CD4-positive, alpha-beta T cell treated with Interleukin-17A for 1 hour (primary cell): Measurements from ENCODE around the gene DLG1.

ENCODE experiments used
- DNase-seq: peaks from one replicate; pipeline ENCODE4 v3.0.0-alpha.2; 2020

The DLG1 gene

DNA sequence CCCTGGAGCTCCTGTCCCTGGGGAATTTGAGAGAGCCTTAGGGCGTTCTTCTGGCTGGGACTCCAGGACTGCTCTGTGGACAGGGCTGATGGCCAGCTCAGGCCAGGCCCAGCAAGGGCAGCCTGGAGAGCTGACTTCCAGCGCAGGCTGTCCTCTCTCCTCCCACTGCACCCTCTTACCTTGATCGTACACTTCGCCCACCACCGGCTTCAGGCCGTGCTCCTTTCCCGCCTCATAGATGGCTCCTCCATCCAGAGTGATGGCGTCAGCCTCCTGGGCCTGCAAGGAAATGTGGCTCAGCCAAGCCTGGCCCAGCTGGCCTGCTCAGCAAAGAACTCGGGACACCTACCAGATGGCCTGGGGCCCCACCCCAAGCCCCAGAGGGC lies 271.9 kb downstream of the DLG1 start:
- no peak for DNase-seq

DNA sequence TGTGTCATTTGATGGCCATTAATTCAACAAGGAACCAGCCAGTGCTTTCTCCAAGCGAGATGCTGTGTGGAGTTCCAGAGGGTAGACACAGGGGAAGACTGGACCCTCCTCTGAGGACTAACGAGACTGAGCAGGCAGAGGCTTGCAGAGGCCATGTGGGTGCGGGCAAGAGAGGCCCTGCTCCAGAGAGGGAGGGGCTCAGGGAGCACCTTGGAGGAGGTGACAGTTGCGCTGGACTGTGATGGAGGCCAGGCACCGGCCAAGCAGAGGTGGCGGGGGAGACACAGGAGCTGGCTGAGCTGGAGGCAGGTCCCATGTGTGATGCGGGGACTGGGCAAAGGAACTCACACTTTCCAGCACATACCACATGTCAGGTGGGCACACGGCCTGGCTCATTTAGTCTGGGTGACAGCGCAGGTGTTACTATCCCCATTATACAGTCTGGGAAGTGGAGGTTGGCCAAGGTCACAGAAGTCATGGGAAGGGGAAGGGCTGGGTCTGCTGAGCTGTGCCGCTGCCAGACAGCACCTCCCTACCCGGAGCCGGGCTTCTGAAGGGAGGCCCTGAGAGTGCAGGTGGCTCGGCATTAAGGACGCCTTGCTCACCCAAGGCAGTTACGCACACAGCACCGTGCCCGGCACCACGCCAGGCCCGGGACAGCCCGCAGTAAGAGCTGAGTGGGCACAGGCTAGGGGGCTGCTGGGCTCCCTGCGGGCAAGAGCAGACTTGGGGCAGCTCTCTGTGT lies 272.5 kb downstream of the DLG1 start:
- DNase-seq = no peak

GRCh38 chr3:197024881-197025735 lies 273.3 kb downstream of the DLG1 start:
- DNase-seq = no peak

- DNase-seq = no peak
These were observed 274.3 kb downstream of the DLG1 start for GRCh38 chr3:197023998-197024651.

DNA sequence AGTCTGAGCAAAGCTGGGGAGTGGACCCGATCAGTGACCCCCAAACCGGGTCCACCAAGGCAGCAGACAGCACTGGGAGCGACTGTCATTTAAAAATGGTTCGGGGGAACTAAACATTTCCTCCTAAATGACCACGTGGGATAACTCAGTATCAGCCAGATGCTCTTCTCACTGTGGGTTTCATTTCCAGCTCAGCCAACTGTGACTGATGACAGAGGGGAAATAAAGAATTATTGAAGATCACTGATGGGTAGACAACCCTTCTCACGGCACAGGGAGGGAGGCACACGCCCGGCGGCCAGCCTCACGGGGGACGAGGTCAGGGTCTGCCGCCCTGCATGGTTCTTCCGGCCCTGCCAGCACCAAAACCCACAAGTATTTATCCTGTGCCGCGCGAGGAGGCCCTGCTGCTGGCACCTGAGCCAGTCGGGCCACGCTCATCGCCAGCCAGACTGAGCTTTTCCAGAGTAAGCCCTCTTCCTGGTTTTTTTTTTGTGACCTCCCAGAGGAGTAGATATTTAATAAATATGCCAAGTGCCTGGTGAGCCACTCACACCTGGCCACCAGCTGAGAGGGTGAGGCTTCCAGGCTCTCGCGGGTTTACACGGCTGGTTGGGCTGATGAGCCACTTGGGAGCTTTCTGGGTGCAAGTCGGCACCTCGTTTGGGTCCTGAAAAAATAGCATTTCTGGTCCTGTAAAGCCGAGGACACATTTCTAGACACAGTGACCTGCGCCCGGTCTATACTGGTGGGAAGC lies 275.0 kb downstream of the DLG1 start:
- DNase-seq = no peak

GRCh38 chr3:197022405-197023231 lies 275.8 kb downstream of the DLG1 start:
- no peak for DNase-seq

- no peak for DNase-seq
These were observed 276.5 kb downstream of the DLG1 start for GRCh38 chr3:197021729-197022404.

GRCh38 chr3:197021231-197021630 lies 277.2 kb downstream of the DLG1 start:
- no peak for DNase-seq

GRCh38 chr3:197019535-197019934 lies 278.9 kb downstream of the DLG1 start:
- DNase-seq = no peak

DNA sequence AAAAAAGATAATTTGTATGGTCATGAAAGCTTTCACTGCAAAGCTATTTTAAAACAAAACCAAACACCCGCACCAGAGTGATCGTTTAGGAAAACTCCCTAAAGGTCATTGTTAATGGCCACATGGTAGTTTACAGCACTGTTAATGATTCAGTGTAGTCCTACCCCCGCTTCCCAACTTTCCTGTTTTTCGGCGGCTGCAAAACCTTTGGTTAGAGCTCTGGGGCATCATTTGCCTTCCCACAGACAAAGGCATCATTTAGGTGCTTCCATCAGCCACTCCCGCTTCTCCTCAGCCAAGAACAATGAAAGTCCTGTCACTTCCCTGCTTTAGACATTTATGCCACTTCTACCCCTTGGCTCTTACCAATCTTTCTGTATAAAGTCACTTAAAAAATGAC lies 279.4 kb downstream of the DLG1 start:
- DNase-seq = no peak

DNA sequence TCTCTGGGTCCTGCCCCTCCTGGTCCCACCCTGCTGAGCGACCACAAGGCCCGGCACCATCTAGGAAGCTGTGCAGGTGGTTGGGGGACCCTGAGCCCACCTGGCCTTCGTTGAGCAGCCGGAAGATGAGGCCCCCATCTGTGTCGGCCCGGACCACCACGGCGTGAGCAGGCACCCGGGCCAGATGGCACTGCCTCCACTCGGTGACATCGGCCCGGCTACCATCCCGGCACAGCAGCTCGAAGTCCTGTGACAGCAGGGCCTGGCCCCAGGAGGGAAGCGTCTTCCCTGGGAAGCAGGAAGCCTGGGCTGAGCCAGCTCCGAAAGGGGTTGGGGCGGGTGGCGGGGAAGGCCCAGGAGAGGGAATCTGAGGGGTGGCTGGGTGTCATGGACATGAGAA lies 281.4 kb downstream of the DLG1 start:
- no peak for DNase-seq

DNA sequence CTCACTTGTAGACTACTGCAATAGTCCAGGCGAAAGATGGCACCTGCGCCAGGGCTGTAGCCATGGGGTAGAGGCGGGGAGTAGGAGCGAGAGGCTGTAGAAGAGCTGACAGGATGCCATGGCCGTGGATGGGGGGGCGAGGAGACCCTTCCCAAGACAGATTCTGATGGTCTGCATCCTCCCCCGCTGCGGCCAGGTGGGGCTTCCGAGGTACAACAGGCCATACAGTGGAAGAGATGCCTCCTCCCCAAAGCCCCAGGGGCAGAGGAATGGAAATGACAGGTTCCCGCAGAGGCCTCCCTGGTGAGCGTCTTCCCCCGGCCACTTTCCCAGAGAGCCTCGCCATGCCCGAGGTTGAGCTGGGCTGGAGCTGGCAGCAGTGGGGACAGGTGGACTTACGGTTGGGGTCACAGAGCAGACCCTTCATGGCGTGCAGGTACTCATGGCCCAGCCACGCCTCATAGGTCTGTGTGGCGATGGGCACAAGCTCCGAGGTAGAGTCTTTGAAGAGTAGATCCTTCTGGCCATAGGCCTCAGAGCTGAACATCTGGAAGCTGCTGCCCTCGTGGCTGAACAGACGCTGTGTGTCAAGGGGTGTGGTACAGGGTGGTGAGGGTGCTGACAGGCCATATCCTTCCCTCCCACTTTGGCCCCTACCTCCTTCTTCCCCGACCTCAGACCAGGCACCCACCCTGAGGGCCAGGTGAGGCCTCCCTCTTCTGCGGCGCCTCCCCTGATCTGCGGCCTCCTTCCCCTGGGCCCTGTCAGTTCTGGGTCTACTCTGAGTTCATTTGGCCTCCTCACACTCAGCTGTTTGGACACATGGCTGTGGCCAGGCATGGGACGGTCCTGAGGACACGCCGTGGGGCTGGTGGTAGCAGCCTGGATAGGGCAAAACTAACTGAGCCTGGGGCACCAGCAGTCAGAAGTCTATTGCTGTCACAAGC lies 282.3 kb downstream of the DLG1 start:
- DNase-seq = no peak

- no peak for DNase-seq
These were observed 283.4 kb downstream of the DLG1 start for GRCh38 chr3:197014942-197015575.

GRCh38 chr3:197014024-197014423 lies 284.4 kb downstream of the DLG1 start:
- no peak for DNase-seq

DNA sequence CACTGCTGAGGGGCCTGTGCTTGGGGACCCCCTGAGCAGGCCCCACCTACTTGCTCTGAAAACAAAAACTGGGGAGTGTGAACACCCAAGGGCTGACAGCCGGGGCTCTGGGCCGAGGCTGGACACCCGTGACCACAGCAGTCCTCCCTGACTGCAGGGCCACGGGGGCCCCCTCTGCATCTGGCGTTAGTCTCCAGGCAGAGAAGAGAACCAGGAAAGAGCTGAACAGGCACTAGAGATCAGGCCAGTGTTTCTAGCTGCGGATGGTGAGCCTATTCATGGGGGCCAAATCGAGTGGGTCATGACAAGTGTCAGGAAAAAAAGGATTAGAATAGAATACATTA lies 285.9 kb downstream of the DLG1 start:
- DNase-seq = no peak

DNA sequence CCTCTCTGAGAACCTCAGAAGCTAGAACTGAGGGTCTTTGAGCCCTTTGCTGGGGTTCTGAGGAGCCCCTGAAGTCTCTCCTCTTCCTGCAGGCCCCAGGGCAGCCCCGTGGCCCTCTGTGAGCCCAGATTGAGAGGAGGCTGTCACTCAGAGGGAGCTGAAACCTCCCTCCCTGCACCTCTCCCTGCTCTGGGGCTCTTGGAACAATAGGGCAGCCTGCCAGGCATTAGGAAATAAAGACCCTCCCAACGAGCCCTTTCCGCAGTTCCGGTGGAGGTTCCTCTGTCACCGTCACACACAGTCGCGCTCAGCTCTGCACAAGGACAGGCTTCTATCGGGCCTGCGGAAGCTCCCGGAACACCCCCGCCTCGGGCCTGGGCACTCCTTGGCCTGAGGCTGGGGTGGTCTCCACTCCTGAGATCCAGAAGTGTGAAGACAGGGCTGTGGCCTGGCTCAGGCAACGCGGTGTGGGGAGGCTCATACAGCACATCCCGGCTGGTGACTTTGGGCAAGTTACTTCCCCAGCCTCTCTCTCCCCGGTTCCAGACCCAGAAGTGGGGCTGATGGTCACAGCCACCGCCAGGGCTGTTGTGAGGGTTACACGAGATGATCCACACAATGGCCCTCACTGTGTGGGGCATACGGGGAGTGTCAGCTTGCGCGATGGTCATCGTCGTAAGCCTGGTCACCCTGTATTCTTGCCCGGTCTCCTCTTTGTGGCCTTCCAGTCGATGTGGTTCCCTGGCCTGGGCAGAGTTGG lies 286.5 kb downstream of the DLG1 start:
- DNase-seq = no peak

DNA sequence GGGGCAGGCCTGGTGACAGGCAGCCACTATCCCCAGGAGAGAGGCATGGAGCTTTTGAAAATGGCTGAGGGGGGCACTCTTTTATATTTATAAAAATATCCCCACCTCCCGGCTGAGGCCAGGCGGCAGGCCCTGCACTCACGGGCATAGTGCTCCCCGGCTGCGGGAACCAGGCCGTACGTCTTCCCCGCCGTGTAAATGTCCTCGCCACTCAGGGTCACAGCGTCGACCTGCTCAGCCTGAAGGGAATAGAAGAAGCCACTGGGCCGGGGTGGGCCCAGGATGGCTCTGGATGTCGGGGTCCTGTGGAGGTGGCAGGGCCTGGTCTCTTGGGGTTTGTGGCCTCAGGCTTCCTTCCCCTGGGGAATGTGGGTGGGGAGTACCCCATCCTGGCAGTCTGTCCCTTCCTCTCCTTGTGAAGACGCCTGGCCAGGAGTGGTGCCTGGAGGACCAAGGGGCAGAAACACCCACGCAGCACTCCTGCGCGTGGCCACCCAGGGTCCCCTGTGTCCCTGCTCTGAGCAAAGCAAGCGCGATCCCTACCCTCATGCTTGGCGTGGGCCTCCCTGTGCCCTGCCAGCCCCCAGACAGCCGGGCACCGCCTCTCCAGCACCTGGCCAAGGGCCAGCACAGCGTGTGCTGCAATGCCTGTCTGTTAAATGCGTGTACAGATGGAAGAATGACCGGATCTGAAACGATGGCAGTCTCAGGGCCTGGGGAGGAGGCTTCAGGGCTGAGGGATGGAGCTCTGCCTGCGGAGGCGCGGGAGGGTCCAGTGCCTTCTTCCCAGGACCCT lies 287.7 kb downstream of the DLG1 start:
- no peak for DNase-seq

DNA sequence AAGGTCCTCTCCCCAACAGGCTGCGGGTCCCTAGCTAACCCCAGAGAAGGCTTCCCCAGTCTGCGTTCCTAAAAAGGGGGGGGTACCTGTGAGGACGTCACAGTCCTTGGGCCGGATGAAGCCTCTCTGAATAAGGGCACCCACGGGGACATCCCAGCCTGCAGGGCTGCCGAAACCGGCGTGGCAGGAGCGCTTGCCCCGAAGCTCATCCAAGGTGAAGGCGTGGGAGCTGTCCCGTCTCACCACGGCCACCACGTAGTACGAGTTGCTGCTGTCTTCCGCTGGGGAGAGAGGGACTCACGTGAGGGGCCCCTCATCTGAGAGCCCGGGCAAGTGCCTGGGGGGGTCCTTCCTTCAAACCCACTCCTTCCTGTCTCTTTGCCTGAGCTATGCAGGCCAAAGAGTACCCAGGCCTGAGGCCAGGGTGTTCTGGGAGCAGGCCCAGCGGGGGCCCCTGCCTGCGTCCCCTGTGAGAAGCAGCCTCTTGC lies 288.8 kb downstream of the DLG1 start:
- no peak for DNase-seq
